ENCODE data around the gene NUDT22. TPM values are rescaled to one million over a fixed set of nuclear protein-coding genes. Genes with fewer than 3 reads are reported as not detected.

NUDT22 gene
- total RNA-seq, 2 experiments from 2014 or later = 74.5 to 79.5 TPM

GRCh38 chr11:64245797-64246620 is 19.9 kb downstream of the NUDT22 start:
- POLR2A ChIA-PET = interaction anchor here (0.6 to 2.7 kb wide), 12 partner anchors 13 to 94 kb away, joined by 3 to 18 read pairs (median 6); partner anchors contain the start of genes CCDC88B, ESRRA, FERMT3 and NUDT22

GRCh38 chr11:64246621-64246870 is 20.5 kb downstream of the NUDT22 start:
- CTCF ChIA-PET = interaction anchor here (0.8 to 2.9 kb wide), 9 partner anchors 9 to 62 kb away, joined by 3 to 16 read pairs (median 5); partner anchors contain the start of genes CATSPERZ and FERMT3

More at GRCh38 chr11:64245797-64246620, 19.9 kb downstream of the NUDT22 start:
- CTCF ChIA-PET = interaction anchor here (0.6 to 2.9 kb wide), 13 partner anchors 10 to 64 kb away, joined by 3 to 16 read pairs (median 4); partner anchors contain the start of genes CATSPERZ and FERMT3

GRCh38 chr11:64246871-64247728 is 21.0 kb downstream of the NUDT22 start, which contains the start of gene PPP1R14B:
PPP1R14B (minus strand) TSS chr11:64246943; CDS start chr11:64246673, 270 bp downstream.
- CTCF ChIA-PET = interaction anchor here (0.8 to 2.9 kb wide), 7 partner anchors 9 to 54 kb away, joined by 4 to 16 read pairs (median 6); partner anchors contain the start of genes CATSPERZ and FERMT3
- POLR2A ChIA-PET = interaction anchor here (0.6 to 2.7 kb wide), 7 partner anchors 23 to 93 kb away, joined by 3 to 18 read pairs (median 3); partner anchors contain the start of genes CCDC88B, ESRRA, STIP1 and TRMT112

More at GRCh38 chr11:64246621-64246870, 20.5 kb downstream of the NUDT22 start:
- POLR2A ChIA-PET = interaction anchor here (0.6 to 2.7 kb wide), 9 partner anchors 24 to 94 kb away, joined by 3 to 18 read pairs (median 6); partner anchors contain the start of genes CCDC88B, ESRRA, FERMT3 and STIP1

- ChIA-PET POLR2A (interaction anchor here (1.1 to 1.9 kb wide), 2 partner anchors 56 to 62 kb away, joined by 3 to 8 read pairs; partner anchors contain the start of genes ESRRA and STIP1), CTCF (interaction anchor here (2.5 to 5.0 kb wide), 4 partner anchors 21 to 55 kb away, joined by 10 to 61 read pairs (median 28); partner anchors contain the start of genes CATSPERZ and ESRRA)
These were observed 21.9 kb downstream of the NUDT22 start for GRCh38 chr11:64247729-64248531.

GRCh38 chr11:64248578-64248977 is 22.5 kb downstream of the NUDT22 start:
- CTCF ChIA-PET = interaction anchor here (1.4 to 5.0 kb wide), 3 partner anchors 9 to 55 kb away, joined by 7 to 61 read pairs (median 39); partner anchors contain the start of genes CATSPERZ and ESRRA
- POLR2A ChIA-PET = interaction anchor here (1.3 kb wide), 1 partner anchor 63 kb away, joined by 4 read pairs; the partner anchor contains the start of gene STIP1

GRCh38 chr11:64249038-64249437 is 23.0 kb downstream of the NUDT22 start:
- ChIA-PET POLR2A (interaction anchor here (0.6 to 1.3 kb wide), 2 partner anchors 56 to 63 kb away, joined by 3 to 4 read pairs; partner anchors contain the start of gene STIP1), CTCF (interaction anchor here (1.1 to 5.0 kb wide), 6 partner anchors 8 to 54 kb away, joined by 7 to 61 read pairs (median 20); partner anchors contain the start of genes CATSPERZ, ESRRA, FERMT3 and FKBP2)

- ChIA-PET CTCF (interaction anchor here (1.0 to 5.0 kb wide), 11 partner anchors 8 to 53 kb away, joined by 3 to 61 read pairs (median 8); partner anchors contain the start of genes BAD, CATSPERZ, ESRRA and FERMT3), POLR2A (interaction anchor here (0.6 to 1.3 kb wide), 2 partner anchors 55 to 64 kb away, joined by 3 to 4 read pairs; partner anchors contain the start of gene STIP1)
These were observed 23.7 kb downstream of the NUDT22 start for GRCh38 chr11:64249563-64250414.

- ChIA-PET POLR2A (no interaction called here), CTCF (interaction anchor here (0.7 to 5.0 kb wide), 14 partner anchors 8 to 67 kb away, joined by 3 to 61 read pairs (median 8); partner anchors contain the start of genes BAD, CATSPERZ, ESRRA and FERMT3)
These were observed 24.4 kb downstream of the NUDT22 start for GRCh38 chr11:64250415-64251015.

GRCh38 chr11:64251016-64251752 is 25.1 kb downstream of the NUDT22 start, which contains the start of gene PLCB3:
PLCB3 (plus strand) TSS chr11:64251530; CDS start chr11:64251650, 120 bp downstream.
- ChIA-PET POLR2A (interaction anchor here (1.7 kb wide), 1 partner anchor 17 kb away, joined by 10 read pairs; no protein-coding TSS in a partner anchor), CTCF (interaction anchor here (0.7 to 5.0 kb wide), 18 partner anchors 8 to 74 kb away, joined by 3 to 61 read pairs (median 6); partner anchors contain the start of genes BAD, CATSPERZ, ESRRA and FERMT3)

- CTCF ChIA-PET = interaction anchor here (0.7 to 5.0 kb wide), 14 partner anchors 9 to 74 kb away, joined by 3 to 61 read pairs (median 7); partner anchors contain the start of genes BAD, CATSPERZ, ESRRA and FERMT3
- POLR2A ChIA-PET = interaction anchor here (0.6 to 1.7 kb wide), 2 partner anchors 11 to 16 kb away, joined by 3 to 10 read pairs; partner anchors contain the start of gene FKBP2
These were observed 25.6 kb downstream of the NUDT22 start for GRCh38 chr11:64251753-64252002.

- ChIA-PET CTCF (interaction anchor here (0.7 to 5.0 kb wide), 14 partner anchors 9 to 73 kb away, joined by 3 to 61 read pairs (median 7); partner anchors contain the start of genes BAD, CATSPERZ, ESRRA and FERMT3), POLR2A (interaction anchor here (0.6 to 1.7 kb wide), 4 partner anchors 11 to 525 kb away, joined by 3 to 10 read pairs (median 4); partner anchors contain the start of gene FKBP2)
These were observed 26.2 kb downstream of the NUDT22 start for GRCh38 chr11:64252003-64252872.

- CTCF ChIA-PET = interaction anchor here (4.7 kb wide), 1 partner anchor 15 kb away, joined by 39 read pairs; no protein-coding TSS in a partner anchor
- POLR2A ChIA-PET = no interaction called here
These were observed 27.0 kb downstream of the NUDT22 start for GRCh38 chr11:64253043-64253442.

GRCh38 chr11:64253481-64253880 is 27.4 kb downstream of the NUDT22 start:
- ChIA-PET CTCF (no interaction called here), POLR2A (no interaction called here)

- CTCF ChIA-PET = interaction anchor here (2.4 kb wide), 1 partner anchor 47 kb away, joined by 7 read pairs; no protein-coding TSS in a partner anchor
These were observed 28.3 kb downstream of the NUDT22 start for GRCh38 chr11:64254326-64254725.

More at GRCh38 chr11:64254326-64254725, 28.3 kb downstream of the NUDT22 start:
- POLR2A ChIA-PET = no interaction called here
